K562 (cell line): ENCODE measurements around the gene SLAMF9. TPM values are rescaled to one million over a fixed set of nuclear protein-coding genes. Genes with fewer than 3 reads are reported as not detected.

Source experiments
- CREM ChIP-seq: IDR thresholded peaks from 2 replicates; pipeline ENCODE4 v1.6.1; 2014; ENCODE audit warnings: antibody characterized with exemption, low read depth
- DLX4 ChIP-seq: fragments of 250-450 bp; sonication (Bioruptor Pico); IDR thresholded peaks from 2 replicates; pipeline ENCODE4 v1.6.1; 2021; ENCODE audit warnings: mild to moderate bottlenecking
- FIP1L1 ChIP-seq: fragments of 200-400 bp; formaldehyde crosslinking; IDR thresholded peaks from 2 replicates; pipeline ENCODE4 v1.6.1; 2018; ENCODE audit warnings: mild to moderate bottlenecking, low read depth, low read length; ENCODE audit not compliant: poor library complexity, severe bottlenecking
- GABPA ChIP-seq: fragments of 200-800 bp; sonication (Bioruptor generic); conservative IDR thresholded peaks from 2 replicates; pipeline ENCODE4 v1.6.1; 2016; ENCODE audit warnings: low read depth, missing genetic modification characterization, missing compliant biosample characterization
- HNRNPH1 ChIP-seq: fragments of 200-400 bp; formaldehyde crosslinking; optimal IDR thresholded peaks from 2 replicates; pipeline ENCODE3; 2017; ENCODE audit warnings: low read depth, mild to moderate bottlenecking, low read length, moderate library complexity
- JUN ChIP-seq, 2 experiments: sonication (generic) in 1 of 2; formaldehyde crosslinking in 1 of 2; IDR thresholded peaks; 2 replicates each; pipeline versions ENCODE4 v1.6.1 to v1.8.0; 2012 to 2022; ENCODE audit warnings: borderline replicate concordance in 2 of 2, mild to moderate bottlenecking in 2 of 2, improper control_type of control experiment in 1 of 2, low read depth in 1 of 2, low read length in 1 of 2, missing genetic modification reagents in 1 of 2
- KDM1A ChIP-seq, 2 experiments: fragments of 450-650 bp; IDR thresholded peaks; 2 replicates each; pipeline ENCODE4 v1.6.1; 2016; ENCODE audit warnings: mild to moderate bottlenecking in 2 of 2
- MECOM ChIP-seq: fragments of 250-450 bp; sonication (Bioruptor Pico); IDR thresholded peaks from 2 replicates; pipeline ENCODE4 v1.8.0; 2022; ENCODE audit warnings: inconsistent platforms
- MNT ChIP-seq, 2 experiments: fragments of 450-650 bp; conservative IDR thresholded peaks; 2 replicates each; pipeline ENCODE4 v1.6.1; 2017; ENCODE audit warnings: mild to moderate bottlenecking in 2 of 2, moderate library complexity in 2 of 2
- NCOR1 ChIP-seq: fragments of 450-650 bp; IDR thresholded peaks from 2 replicates; pipeline ENCODE4 v1.6.1; 2016; ENCODE audit warnings: mild to moderate bottlenecking, moderate library complexity
- RBM17 ChIP-seq: fragments of 200-400 bp; formaldehyde crosslinking; IDR thresholded peaks from 2 replicates; pipeline ENCODE4 v1.6.1; 2017; ENCODE audit warnings: low read depth, mild to moderate bottlenecking, low read length, borderline replicate concordance
- SRSF1 ChIP-seq: fragments of 200-400 bp; formaldehyde crosslinking; IDR thresholded peaks from 2 replicates; pipeline ENCODE4 v1.6.1; 2017; ENCODE audit warnings: mild to moderate bottlenecking, low read depth, low read length, moderate library complexity
- SRSF3 ChIP-seq: fragments of 200-400 bp; formaldehyde crosslinking; IDR thresholded peaks from 2 replicates; pipeline ENCODE4 v1.6.1; 2016; ENCODE audit warnings: mild to moderate bottlenecking, low read length, moderate library complexity; ENCODE audit not compliant: insufficient read depth
- SUPT5H ChIP-seq: fragments of 450-650 bp; IDR thresholded peaks from 2 replicates; pipeline ENCODE4 v1.6.1; 2016
- ZNF444 ChIP-seq: fragments of 250-450 bp; sonication (Bioruptor Pico); IDR thresholded peaks from 2 replicates; pipeline ENCODE4 v1.4.0; 2020; ENCODE audit warnings: mild to moderate bottlenecking, moderate library complexity
- polyA plus RNA-seq, 8 experiments: library from polyadenylated mRNA; depleted of rRNA in 4 of 8; stranded (reverse) in 5 of 8; unstranded in 3 of 8; fragments of >200 nt; fragmentation: Nextera tagmentation in 2 of 8; fragmentation: Illumina TruSeq in 1 of 8; extraction: Ambion mirVana in 2 of 8; extraction: Trizol in 1 of 8; gene quantifications; 2 replicates each; pipeline versions ENCODE4 v1.2.1 to v1.2.3, GENCODE V29; 2011 to 2014; ENCODE audit warnings: inconsistent platforms in 1 of 8, missing spikeins in 1 of 8
- total RNA-seq, 7 experiments: library from RNA; depleted of rRNA in 6 of 7; stranded (reverse); fragments of >200 nt in 6 of 7; fragmentation: Illumina TruSeq in 2 of 7; extraction: Trizol in 2 of 7; gene quantifications; 2 replicates each; pipeline versions ENCODE4 v1.2.1 to v1.2.3, GENCODE V29; 2011 to 2021; ENCODE audit warnings: low replicate concordance in 1 of 7
- TF ChIP-seq, protein P1 (sequence below): sonication (generic); formaldehyde crosslinking; IDR thresholded peaks from 2 replicates; pipeline ENCODE4 v1.8.0; 2023; ENCODE audit warnings: mild to moderate bottlenecking, missing genetic modification reagents
- TF ChIP-seq, protein P2 (sequence below), 3 experiments: fragments of 200-800 bp in 1 of 3; sonication (Bioruptor generic) in 1 of 3; sonication (generic) in 1 of 3; formaldehyde crosslinking in 1 of 3; IDR thresholded peaks; 2 replicates each; pipeline versions ENCODE4 v1.6.1 to v1.8.0; 2016 to 2022; ENCODE audit warnings: mild to moderate bottlenecking in 2 of 3, missing compliant biosample characterization in 2 of 3, missing genetic modification characterization in 2 of 3, missing genetic modification reagents in 1 of 3

Gene SLAMF9
- total and polyA plus RNA-seq, 9 of the 15 experiments (the other 6 are each of a cell fraction or from before 2014, with no cell fraction given) = 0.13 to 0.21 TPM; not detected in 7

DNA sequence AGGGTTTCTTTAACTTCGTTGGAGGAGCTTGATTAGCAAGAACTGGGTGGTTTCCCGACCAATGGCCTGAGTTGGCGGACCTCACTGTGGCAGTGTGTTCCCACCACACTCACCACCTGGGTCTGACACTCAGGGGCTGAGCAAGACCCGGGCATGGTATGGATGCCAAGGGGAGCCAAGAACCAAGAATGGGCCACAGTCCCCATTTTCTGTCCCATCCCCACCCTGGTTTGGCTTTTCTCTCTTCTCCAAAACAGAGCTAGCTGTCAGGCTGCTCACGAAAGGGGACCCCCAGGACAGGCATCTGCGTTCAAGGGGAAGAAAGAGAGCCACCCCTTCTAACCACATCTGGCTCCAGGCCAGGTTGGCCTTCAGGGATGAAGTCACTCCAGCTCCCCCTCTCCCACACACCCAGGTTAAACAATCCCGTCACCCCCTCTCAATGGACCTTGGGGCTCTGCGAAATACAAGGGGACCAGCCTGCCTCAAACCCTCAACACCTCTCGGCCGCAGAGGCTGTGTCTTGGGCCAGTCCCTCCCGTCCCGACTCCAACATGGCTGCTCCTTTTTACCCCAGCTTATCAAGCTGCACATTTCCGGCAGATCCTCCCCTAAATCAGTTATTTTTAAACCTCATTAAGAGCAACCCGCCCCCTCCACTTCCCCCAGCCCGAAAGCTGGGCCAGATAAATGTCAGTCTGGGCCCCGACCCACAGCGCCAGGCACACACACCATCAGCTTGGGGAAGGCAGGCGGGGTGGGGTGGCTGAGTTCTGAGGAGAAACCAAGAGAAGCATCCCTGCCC lies 32.1 kb downstream of the SLAMF9 start (continued):
- TF ChIP-seq, protein P1, sequence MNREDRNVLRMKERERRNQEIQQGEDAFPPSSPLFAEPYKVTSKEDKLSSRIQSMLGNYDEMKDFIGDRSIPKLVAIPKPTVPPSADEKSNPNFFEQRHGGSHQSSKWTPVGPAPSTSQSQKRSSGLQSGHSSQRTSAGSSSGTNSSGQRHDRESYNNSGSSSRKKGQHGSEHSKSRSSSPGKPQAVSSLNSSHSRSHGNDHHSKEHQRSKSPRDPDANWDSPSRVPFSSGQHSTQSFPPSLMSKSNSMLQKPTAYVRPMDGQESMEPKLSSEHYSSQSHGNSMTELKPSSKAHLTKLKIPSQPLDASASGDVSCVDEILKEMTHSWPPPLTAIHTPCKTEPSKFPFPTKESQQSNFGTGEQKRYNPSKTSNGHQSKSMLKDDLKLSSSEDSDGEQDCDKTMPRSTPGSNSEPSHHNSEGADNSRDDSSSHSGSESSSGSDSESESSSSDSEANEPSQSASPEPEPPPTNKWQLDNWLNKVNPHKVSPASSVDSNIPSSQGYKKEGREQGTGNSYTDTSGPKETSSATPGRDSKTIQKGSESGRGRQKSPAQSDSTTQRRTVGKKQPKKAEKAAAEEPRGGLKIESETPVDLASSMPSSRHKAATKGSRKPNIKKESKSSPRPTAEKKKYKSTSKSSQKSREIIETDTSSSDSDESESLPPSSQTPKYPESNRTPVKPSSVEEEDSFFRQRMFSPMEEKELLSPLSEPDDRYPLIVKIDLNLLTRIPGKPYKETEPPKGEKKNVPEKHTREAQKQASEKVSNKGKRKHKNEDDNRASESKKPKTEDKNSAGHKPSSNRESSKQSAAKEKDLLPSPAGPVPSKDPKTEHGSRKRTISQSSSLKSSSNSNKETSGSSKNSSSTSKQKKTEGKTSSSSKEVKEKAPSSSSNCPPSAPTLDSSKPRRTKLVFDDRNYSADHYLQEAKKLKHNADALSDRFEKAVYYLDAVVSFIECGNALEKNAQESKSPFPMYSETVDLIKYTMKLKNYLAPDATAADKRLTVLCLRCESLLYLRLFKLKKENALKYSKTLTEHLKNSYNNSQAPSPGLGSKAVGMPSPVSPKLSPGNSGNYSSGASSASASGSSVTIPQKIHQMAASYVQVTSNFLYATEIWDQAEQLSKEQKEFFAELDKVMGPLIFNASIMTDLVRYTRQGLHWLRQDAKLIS (CRISPR knock-in tag) = 0 out of 2 replicates have a peak, but pooled peaks have one; percentile 37
- TF ChIP-seq FIP1L1 = no peak
- no peak for TF ChIP-seq DLX4
- peak; percentile 29 for TF ChIP-seq CREM
- no peak for TF ChIP-seq SRSF3
- peak; percentile 74 for TF ChIP-seq NCOR1
- TF ChIP-seq, protein P2, sequence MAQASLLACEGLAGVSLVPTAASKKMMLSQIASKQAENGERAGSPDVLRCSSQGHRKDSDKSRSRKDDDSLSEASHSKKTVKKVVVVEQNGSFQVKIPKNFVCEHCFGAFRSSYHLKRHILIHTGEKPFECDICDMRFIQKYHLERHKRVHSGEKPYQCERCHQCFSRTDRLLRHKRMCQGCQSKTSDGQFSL (CRISPR knock-in tag; IDR thresholded peaks at IDR 0.05) = 0 out of 2 replicates have a peak, but pooled peaks have one; percentile 44
- TF ChIP-seq, protein P2 (tag; IDR thresholded peaks at IDR 0.05) = no peak
- TF ChIP-seq GABPA (tag) = peak; percentile 32
- no peak for TF ChIP-seq RBM17
- 0 out of 2 replicates have a peak, but pooled peaks have one; percentile 47 for TF ChIP-seq JUN (IDR thresholded peaks at IDR 0.05; ENCODE audit: borderline replicate concordance, low read depth, low read length)
- TF ChIP-seq JUN (CRISPR knock-in tag; IDR thresholded peaks at IDR 0.05; ENCODE audit: borderline replicate concordance) = no peak
- TF ChIP-seq KDM1A (IDR thresholded peaks at IDR 0.05) = peak; percentile 76 to 82; a peak in 3 of 4 replicates
- no peak for TF ChIP-seq MECOM (CRISPR knock-in tag)
- TF ChIP-seq HNRNPH1 = no peak
- TF ChIP-seq MNT (conservative IDR thresholded peaks at IDR 0.05) = peak in 1 of 2 experiments; percentile 43; a peak in 1 of 4 replicates
- no peak for TF ChIP-seq ZNF444
- no peak for TF ChIP-seq SRSF1
- TF ChIP-seq SUPT5H = 0 out of 2 replicates have a peak, but pooled peaks have one; percentile 7
